22Rv1 (cell line): ENCODE measurements around the gene LNP1.

Source experiments
- CTCF ChIP-seq: fragments of 450-650 bp; IDR thresholded peaks from 2 replicates; pipeline ENCODE4 v1.5.1; 2017; ENCODE audit warnings: mild to moderate bottlenecking
- ZFX ChIP-seq: fragments of 450-650 bp; IDR thresholded peaks from 2 replicates; pipeline ENCODE4 v1.6.1; 2017; ENCODE audit warnings: antibody characterized with exemption, borderline replicate concordance

- TF ChIP-seq CTCF (no peak), ZFX (no peak)
These were observed 36.9 kb upstream of the LNP1 start for GRCh38 chr3:100364421-100364820.
